ENCODE measurements around the gene SPACDR. TPM values are rescaled to one million over a fixed set of nuclear protein-coding genes. Genes with fewer than 3 reads are reported as not detected.

The SPACDR gene
- total RNA-seq, 6 experiments from 2014 or later = 0.66 to 1.6 (median 1.0) TPM

DNA sequence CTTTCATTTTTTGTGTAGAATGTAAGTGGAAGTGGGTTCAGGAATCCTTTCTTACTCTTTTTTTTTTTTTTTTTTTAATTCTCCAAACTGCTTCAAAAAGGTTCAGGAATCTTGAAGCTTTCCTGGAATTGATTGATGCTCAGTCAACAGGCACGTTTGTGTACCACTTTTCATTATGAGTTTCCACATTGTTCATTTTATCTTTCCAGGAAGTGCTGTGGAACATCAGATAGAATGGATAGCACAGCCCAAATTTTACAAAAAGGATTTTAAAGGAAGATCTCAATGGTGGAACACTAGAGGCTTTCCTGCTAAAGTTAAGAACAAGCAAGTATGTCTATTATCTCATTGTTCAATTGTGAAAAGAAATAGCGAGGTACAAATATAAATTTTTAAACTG lies 25.9 kb downstream of the SPACDR start:
- Mint-ChIP-seq H3K27me3 (ENCODE audit: insufficient read depth) (peaks cover 8% of the 10 kb centered on the region), H3K9me3 (no peaks in the 10 kb centered on the region), H3K4me3 (no peak overlapping the region), H3K36me3 (ENCODE audit: low read depth) (peaks cover 20% of the 10 kb centered on the region), H3K27ac (peak overlapping the region; percentile 63), H3K4me1 (ENCODE audit: low read depth) (peaks cover 48% of the 10 kb centered on the region)
- no peak for DNase-seq
- TF ChIP-seq CTCF (IDR thresholded peaks at IDR 0.05) = no peak

- H3K4me1 Mint-ChIP-seq (ENCODE audit: low read depth) = peaks cover 47% of the 10 kb centered on the region
- peaks cover 24% of the 10 kb centered on the region for H3K36me3 Mint-ChIP-seq (ENCODE audit: low read depth)
These were observed 26.6 kb downstream of the SPACDR start for GRCh38 chr7:100437150-100438100.

DNA sequence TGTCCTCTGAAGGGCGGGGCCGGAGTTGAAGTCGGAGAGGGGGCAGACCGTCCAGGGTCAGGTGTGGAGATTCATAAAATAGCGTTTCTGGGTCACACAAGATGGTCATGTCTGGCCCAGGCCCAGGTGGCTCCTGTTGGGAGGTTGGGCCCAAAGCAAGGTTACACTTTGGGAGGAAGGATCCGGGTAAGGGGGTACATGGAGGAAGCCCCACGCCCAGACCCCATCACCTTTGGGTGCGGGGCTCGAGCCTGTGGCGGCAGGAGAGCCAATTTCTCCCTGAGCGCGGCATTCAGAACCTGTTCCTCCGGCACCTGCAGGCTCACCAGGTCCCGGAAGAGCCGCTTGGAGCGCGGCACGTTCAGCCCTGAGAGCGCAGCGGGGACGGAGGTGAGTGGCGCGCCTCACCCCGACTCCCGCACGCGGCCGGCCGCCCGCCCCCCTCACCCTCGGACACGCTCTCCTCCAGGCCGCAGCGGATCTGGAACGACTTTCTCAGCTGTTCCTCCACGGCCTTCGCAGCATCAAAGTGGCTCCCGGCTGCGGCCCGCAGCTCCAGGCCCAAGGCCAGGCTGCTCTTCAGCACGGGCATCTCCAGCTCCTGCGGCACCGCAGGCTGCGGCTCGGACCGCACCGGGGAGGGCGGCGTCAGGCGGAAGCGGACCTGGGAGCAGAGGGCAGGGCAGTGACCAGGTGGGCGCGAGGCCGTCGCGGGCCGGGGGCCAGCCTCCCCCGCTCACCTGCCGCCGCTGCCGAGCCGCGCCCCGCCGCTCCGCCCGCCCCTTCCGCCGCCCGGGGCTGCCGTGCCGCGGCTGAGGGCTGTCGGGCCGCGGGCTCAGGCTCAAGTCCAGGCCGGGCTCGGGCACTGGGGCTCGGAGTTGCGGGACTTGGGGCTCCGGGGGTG lies 28.4 kb downstream of the SPACDR start:
- no peak for TF ChIP-seq CTCF (IDR thresholded peaks at IDR 0.05)
- peak overlapping the region; percentile 91 for H3K4me3 Mint-ChIP-seq
- no peaks in the 10 kb centered on the region for H3K9me3 Mint-ChIP-seq
- peaks cover 60% of the 10 kb centered on the region for H3K4me1 Mint-ChIP-seq (ENCODE audit: low read depth)
- peaks cover 18% of the 10 kb centered on the region for H3K27me3 Mint-ChIP-seq (ENCODE audit: insufficient read depth)
- H3K27ac Mint-ChIP-seq = peak overlapping the region; percentile 92
- no peak for DNase-seq
- peaks cover 31% of the 10 kb centered on the region for H3K36me3 Mint-ChIP-seq (ENCODE audit: low read depth)

More at GRCh38 chr7:100437150-100438100, 26.6 kb downstream of the SPACDR start:
- peaks cover 8% of the 10 kb centered on the region for H3K27me3 Mint-ChIP-seq (ENCODE audit: insufficient read depth)
- no peaks in the 10 kb centered on the region for H3K9me3 Mint-ChIP-seq
- no peak overlapping the region for H3K27ac Mint-ChIP-seq
- H3K4me3 Mint-ChIP-seq = no peak overlapping the region; the same call in 1 of the 2 replicates
- TF ChIP-seq CTCF (IDR thresholded peaks at IDR 0.05) = no peak
- no peak for DNase-seq

DNA sequence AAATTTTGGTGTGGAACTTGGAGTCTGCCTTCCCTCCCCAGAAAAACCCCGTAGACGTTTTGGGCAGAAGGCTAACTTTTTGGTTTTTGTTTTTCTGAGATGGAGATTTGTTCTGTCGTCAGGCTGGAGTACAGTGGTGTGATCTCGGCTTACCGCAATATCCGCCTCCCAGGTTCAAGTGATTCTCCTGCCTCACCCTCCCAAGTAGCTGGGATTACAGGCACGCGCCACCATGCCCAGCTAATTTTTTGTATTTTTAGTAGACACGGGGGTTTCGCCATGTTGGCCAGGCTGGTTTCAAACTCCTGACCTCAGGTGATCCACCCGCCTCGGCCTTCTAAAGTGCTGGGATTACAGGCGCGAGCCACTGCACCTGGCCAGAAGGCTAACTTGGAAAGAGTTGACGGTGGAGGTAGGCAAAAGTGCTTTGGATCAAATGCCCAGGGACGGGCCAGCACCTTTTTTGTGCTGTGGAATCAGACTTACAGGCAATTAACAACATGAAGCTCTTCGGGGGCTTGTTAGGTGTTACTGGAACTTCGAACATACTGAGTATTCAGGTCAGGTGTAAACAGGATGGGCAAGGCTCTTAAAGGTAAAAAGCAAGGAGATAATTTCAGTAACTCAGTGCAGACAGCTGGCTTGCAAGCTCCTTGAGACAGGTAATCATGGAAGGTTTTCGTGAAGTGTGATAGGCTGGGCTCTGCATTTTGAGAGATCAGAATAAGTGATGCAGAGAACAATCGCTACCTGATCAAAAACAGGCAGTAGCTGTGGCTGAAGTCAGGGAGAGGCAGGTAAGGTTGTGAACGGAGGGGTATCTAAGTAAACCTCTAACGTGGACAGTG lies 29.5 kb downstream of the SPACDR start:
- Mint-ChIP-seq H3K36me3 (ENCODE audit: low read depth) (peaks cover 31% of the 10 kb centered on the region), H3K27me3 (ENCODE audit: insufficient read depth) (peaks cover 18% of the 10 kb centered on the region), H3K4me1 (ENCODE audit: low read depth) (peaks cover 51% of the 10 kb centered on the region), H3K4me3 (peak overlapping the region; percentile 91), H3K27ac (peak overlapping the region; percentile 88), H3K9me3 (peaks cover 2% of the 10 kb centered on the region; the same call in 1 of the 2 replicates)
- DNase-seq = no peak
- no peak for TF ChIP-seq CTCF (IDR thresholded peaks at IDR 0.05)
